ENCODE measurements around the gene GRIK3. TPM values are rescaled to one million over a fixed set of nuclear protein-coding genes. Genes with fewer than 3 reads are reported as not detected.

GRIK3 gene
- total RNA-seq, 1 donor from 2014 or later = 0.27 TPM

DNA sequence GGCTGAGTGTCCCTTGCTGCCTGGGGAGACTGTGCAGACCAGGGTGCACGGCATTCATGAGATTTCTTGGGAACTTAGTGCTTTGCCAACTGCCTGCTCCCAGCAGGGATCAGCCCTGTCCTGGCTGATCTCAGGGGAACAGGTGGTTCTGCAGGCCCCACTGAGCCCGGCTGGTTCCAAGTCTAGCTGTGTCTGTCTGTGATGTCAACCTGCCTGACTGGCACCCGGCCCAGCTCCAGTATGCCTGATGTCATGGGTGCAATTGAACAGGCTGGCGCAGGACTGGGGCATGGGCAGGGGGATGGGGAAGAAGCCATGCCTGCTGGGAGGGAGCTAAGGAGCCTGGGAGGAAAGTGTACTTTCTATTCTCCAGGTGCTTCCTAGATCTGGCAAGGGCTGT lies 227.1 kb downstream of the GRIK3 start:
- TF ChIP-seq, protein P1, sequence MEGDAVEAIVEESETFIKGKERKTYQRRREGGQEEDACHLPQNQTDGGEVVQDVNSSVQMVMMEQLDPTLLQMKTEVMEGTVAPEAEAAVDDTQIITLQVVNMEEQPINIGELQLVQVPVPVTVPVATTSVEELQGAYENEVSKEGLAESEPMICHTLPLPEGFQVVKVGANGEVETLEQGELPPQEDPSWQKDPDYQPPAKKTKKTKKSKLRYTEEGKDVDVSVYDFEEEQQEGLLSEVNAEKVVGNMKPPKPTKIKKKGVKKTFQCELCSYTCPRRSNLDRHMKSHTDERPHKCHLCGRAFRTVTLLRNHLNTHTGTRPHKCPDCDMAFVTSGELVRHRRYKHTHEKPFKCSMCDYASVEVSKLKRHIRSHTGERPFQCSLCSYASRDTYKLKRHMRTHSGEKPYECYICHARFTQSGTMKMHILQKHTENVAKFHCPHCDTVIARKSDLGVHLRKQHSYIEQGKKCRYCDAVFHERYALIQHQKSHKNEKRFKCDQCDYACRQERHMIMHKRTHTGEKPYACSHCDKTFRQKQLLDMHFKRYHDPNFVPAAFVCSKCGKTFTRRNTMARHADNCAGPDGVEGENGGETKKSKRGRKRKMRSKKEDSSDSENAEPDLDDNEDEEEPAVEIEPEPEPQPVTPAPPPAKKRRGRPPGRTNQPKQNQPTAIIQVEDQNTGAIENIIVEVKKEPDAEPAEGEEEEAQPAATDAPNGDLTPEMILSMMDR (IDR thresholded peaks at IDR 0.05) = no peak
- DNase-seq (no peak), ATAC-seq (no peak)
- H3K4me1 ChIP-seq = no peaks in the 10 kb centered on the region
- H3K36me3 ChIP-seq = no peaks in the 10 kb centered on the region
- no peak overlapping the region for H3K4me3 ChIP-seq
- no peak overlapping the region for H3K27ac ChIP-seq
- peaks cover 3% of the 10 kb centered on the region for H3K27me3 ChIP-seq (ENCODE audit: low read depth)
- no peaks in the 10 kb centered on the region for H3K9me3 ChIP-seq
- intact Hi-C loops (cut with DNase I) = no loop called here

- no peak for ATAC-seq
Measured at GRCh38 chr1:36805979-36806640, 228.2 kb downstream of the GRIK3 start.

GRCh38 chr1:36804669-36805314 lies 229.5 kb downstream of the GRIK3 start:
- intact Hi-C loops (cut with DNase I) = no loop called here
- no peak for ATAC-seq
- no peak for DNase-seq
- Histone ChIP-seq H3K36me3 (no peaks in the 10 kb centered on the region), H3K4me1 (no peaks in the 10 kb centered on the region), H3K9me3 (no peaks in the 10 kb centered on the region), H3K27ac (no peak overlapping the region), H3K4me3 (no peak overlapping the region), H3K27me3 (ENCODE audit: low read depth) (peaks cover 3% of the 10 kb centered on the region)
- TF ChIP-seq, protein P1 (IDR thresholded peaks at IDR 0.05) = no peak

More at GRCh38 chr1:36805979-36806640, 228.2 kb downstream of the GRIK3 start:
- TF ChIP-seq, protein P1 (IDR thresholded peaks at IDR 0.05) = no peak
- no peak overlapping the region for H3K27ac ChIP-seq
- H3K4me1 ChIP-seq = no peaks in the 10 kb centered on the region
- intact Hi-C loops (cut with DNase I) = no loop called here
- no peaks in the 10 kb centered on the region for H3K9me3 ChIP-seq
- H3K27me3 ChIP-seq (ENCODE audit: low read depth) = no peaks in the 10 kb centered on the region
- DNase-seq = no peak
- no peak overlapping the region for H3K4me3 ChIP-seq
- H3K36me3 ChIP-seq = no peaks in the 10 kb centered on the region

GRCh38 chr1:36803868-36804570 lies 230.3 kb downstream of the GRIK3 start:
- Histone ChIP-seq H3K9me3 (no peaks in the 10 kb centered on the region), H3K27ac (no peak overlapping the region), H3K36me3 (no peaks in the 10 kb centered on the region), H3K27me3 (ENCODE audit: low read depth) (peaks cover 3% of the 10 kb centered on the region), H3K4me1 (no peaks in the 10 kb centered on the region), H3K4me3 (no peak overlapping the region)
- TF ChIP-seq, protein P1 (IDR thresholded peaks at IDR 0.05) = no peak
- DNase-seq (no peak), ATAC-seq (no peak)
- intact Hi-C loops (cut with DNase I) = no loop called here

GRCh38 chr1:36802018-36802417 lies 232.3 kb downstream of the GRIK3 start:
- H3K9me3 ChIP-seq = no peaks in the 10 kb centered on the region
- H3K4me3 ChIP-seq = no peak overlapping the region
- TF ChIP-seq, protein P1 (IDR thresholded peaks at IDR 0.05) = no peak
- no peak overlapping the region for H3K27ac ChIP-seq
- no peaks in the 10 kb centered on the region for H3K4me1 ChIP-seq
- no peaks in the 10 kb centered on the region for H3K36me3 ChIP-seq
- ATAC-seq (no peak), DNase-seq (no peak)
- intact Hi-C loops (cut with DNase I) = no loop called here
- H3K27me3 ChIP-seq (ENCODE audit: low read depth) = peaks cover 3% of the 10 kb centered on the region

Measured in lower lobe of right lung (tissue), 2 donors.